ENCODE data around the gene MACO1.

The MACO1 gene

GRCh38 chr1:25545767-25546166 lies 115.1 kb downstream of the MACO1 start:
- DNase-seq: no peak

- DNase-seq: no peak
Observed at GRCh38 chr1:25546193-25546592, 115.5 kb downstream of the MACO1 start.

DNA sequence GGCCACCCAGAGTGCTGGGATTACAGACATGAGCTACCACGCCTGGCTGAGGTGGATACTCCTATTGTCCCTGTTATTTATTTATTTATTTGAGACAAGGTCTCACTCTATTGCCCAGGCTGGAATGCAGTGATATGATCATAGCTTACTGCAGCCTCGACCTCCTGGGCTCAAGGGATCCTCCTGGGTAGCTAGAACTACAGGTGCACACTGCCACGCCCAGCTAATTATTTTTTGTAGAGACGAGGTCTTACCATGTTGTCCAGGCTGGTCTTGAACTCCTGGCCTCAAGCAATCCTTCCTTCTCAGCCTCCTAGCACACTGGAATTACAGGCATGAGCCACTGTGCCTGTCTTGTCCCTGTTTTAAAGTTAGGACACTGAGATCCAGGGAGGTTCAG lies 117.9 kb downstream of the MACO1 start:
- no peak for DNase-seq

- no peak for DNase-seq
Observed at GRCh38 chr1:25549273-25550154, 118.8 kb downstream of the MACO1 start.
